Uterus (tissue), 2 donors: ENCODE measurements around the gene RAD51B.

Source experiments
- POLR2A ChIP-seq, 2 donors: fragments of 450-650 bp; IDR thresholded peaks; one replicate each; pipeline ENCODE4 v1.6.1; 2016; ENCODE audit warnings: antibody characterized with exemption in 2 of 2, mild to moderate bottlenecking in 1 of 2, moderate library complexity in 1 of 2
- TF ChIP-seq, protein P1 (sequence below), 4 experiments: fragments of 200-600 bp in 2 of 4; fragments of 450-650 bp in 2 of 4; sonication (generic) in 2 of 4; IDR thresholded peaks; one replicate each; pipeline ENCODE4 v1.5.1; 2016 to 2019; ENCODE audit warnings: antibody characterized with exemption in 4 of 4, mild to moderate bottlenecking in 2 of 4, moderate library complexity in 1 of 4

- TF ChIP-seq, protein P1, sequence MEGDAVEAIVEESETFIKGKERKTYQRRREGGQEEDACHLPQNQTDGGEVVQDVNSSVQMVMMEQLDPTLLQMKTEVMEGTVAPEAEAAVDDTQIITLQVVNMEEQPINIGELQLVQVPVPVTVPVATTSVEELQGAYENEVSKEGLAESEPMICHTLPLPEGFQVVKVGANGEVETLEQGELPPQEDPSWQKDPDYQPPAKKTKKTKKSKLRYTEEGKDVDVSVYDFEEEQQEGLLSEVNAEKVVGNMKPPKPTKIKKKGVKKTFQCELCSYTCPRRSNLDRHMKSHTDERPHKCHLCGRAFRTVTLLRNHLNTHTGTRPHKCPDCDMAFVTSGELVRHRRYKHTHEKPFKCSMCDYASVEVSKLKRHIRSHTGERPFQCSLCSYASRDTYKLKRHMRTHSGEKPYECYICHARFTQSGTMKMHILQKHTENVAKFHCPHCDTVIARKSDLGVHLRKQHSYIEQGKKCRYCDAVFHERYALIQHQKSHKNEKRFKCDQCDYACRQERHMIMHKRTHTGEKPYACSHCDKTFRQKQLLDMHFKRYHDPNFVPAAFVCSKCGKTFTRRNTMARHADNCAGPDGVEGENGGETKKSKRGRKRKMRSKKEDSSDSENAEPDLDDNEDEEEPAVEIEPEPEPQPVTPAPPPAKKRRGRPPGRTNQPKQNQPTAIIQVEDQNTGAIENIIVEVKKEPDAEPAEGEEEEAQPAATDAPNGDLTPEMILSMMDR (IDR thresholded peaks at IDR 0.05): no peak
- TF ChIP-seq POLR2A (IDR thresholded peaks at IDR 0.05): no peak
Observed at GRCh38 chr14:68657300-68658028, 837.9 kb downstream of the RAD51B start.
